K562 (cell line): ENCODE data around the gene TMA7B. TPM values are rescaled to one million over a fixed set of nuclear protein-coding genes. Genes with fewer than 3 reads are reported as not detected.
A peak's percentile ranks its signal among the peaks of the same experiment; 100 is the strongest.

Source experiments
- ATAC-seq: fragments of 200-7000 bp; cut with Tn5 transposase; 3 replicates; pipeline ENCODE4 v1.9.1; 2020; ENCODE audit warnings: moderate library complexity
- BruUV-seq: library from RNA; stranded (reverse); fragments of 400-500 nt; replicated peaks from 2 replicates; lab custom pipeline; 2021; lab: Mats Ljungman, UMichigan
- CTCF ChIA-PET: fragments of 300-600 bp; formaldehyde crosslinking; extraction: SDS; loops from one replicate; lab custom pipeline; 2021; ENCODE audit warnings: low intra/inter-chr PET ratio; lab: Yijun Ruan, JAX
- POLR2A ChIA-PET: fragments of 300-600, 350-650 bp; sonication (Branson Sonifier 250); formaldehyde crosslinking; extraction: SDS; loops from one replicate; lab custom pipeline; 2021; ENCODE audit warnings: antibody characterized with exemption, inconsistent platforms; lab: Yijun Ruan, JAX
- DNase-seq, 4 experiments: peaks; one replicate each; pipeline versions ENCODE4 v3.0.0 to v3.0.0-alpha.2; 2011 to 2018; ENCODE audit warnings: low spot score in 3 of 4, mixed read lengths in 3 of 4; ENCODE audit errors: extremely low read depth in 1 of 4
- FAIRE-seq: peaks from 2 replicates; lab custom pipeline; 2011; peaks lifted over from hg19 to GRCh38; lab: Jason Lieb, UNC
- H2AFZ ChIP-seq: 2 replicates; pipeline ENCODE4 v1.6.0; 2011; ENCODE audit warnings: low read depth, low read length, control low read depth, inconsistent platforms
- H3K27ac ChIP-seq: fragments of 200-600 bp; 3 replicates; pipeline ENCODE4 v1.8.0; 2011; ENCODE audit warnings: low read depth, mild to moderate bottlenecking, control low read depth, inconsistent platforms, low read length, moderate library complexity, mixed read lengths; ENCODE audit errors: extremely low read depth
- H3K27me3 ChIP-seq, 2 experiments: fragments of 300-600 bp in 1 of 2; 2 replicates in 1 of 2; 3 replicates in 1 of 2; pipeline versions ENCODE4 v1.6.0 to v1.8.0; 2011; ENCODE audit warnings: inconsistent platforms in 2 of 2, low read length in 2 of 2, mild to moderate bottlenecking in 1 of 2, mixed read lengths in 1 of 2, moderate library complexity in 1 of 2; ENCODE audit not compliant: control insufficient read depth in 2 of 2, insufficient read depth in 2 of 2
- H3K36me3 ChIP-seq: fragments of 300-600 bp; 3 replicates; pipeline ENCODE4 v1.8.0; 2011; ENCODE audit warnings: mild to moderate bottlenecking, low read length, inconsistent platforms; ENCODE audit not compliant: control insufficient read depth, insufficient read depth
- H3K4me1 ChIP-seq, 2 experiments: fragments of 200-600 bp in 1 of 2; replicated peaks in 1 of 2; 2 replicates in 1 of 2; 3 replicates in 1 of 2; pipeline versions ENCODE4 v1.5.1 to v1.8.0; 2011; ENCODE audit warnings: inconsistent platforms in 2 of 2, low read length in 2 of 2, mild to moderate bottlenecking in 1 of 2, mixed read lengths in 1 of 2, moderate library complexity in 1 of 2; ENCODE audit not compliant: control insufficient read depth in 2 of 2, insufficient read depth in 2 of 2
- H3K4me2 ChIP-seq: 2 replicates; pipeline ENCODE4 v1.6.1; 2011; ENCODE audit warnings: low read length, control low read depth, inconsistent platforms, mixed read lengths; ENCODE audit not compliant: insufficient read depth
- H3K4me3 ChIP-seq: fragments of 200-600 bp; sonication (generic), shearing (Covaris generic); 2 replicates; pipeline ENCODE4 v1.5.1; 2016; ENCODE audit warnings: control low read depth, inconsistent platforms
- H3K79me2 ChIP-seq: fragments of 200-600 bp; 3 replicates; pipeline ENCODE4 v1.8.0; 2011; ENCODE audit warnings: low read length, inconsistent platforms; ENCODE audit not compliant: control insufficient read depth, insufficient read depth
- H3K9ac ChIP-seq, 2 experiments: 2 replicates each; pipeline versions ENCODE4 v1.6.0 to v1.6.1; 2011; ENCODE audit warnings: low read depth in 2 of 2, low read length in 2 of 2, control low read depth in 1 of 2, inconsistent platforms in 1 of 2, mild to moderate bottlenecking in 1 of 2, mixed read lengths in 1 of 2; ENCODE audit not compliant: insufficient read depth in 1 of 2
- H3K9me1 ChIP-seq: one replicate; pipeline ENCODE4 v1.6.0; 2011; ENCODE audit warnings: inconsistent platforms, mild to moderate bottlenecking, low read length, moderate library complexity; ENCODE audit not compliant: control insufficient read depth, insufficient read depth
- H3K9me3 ChIP-seq: replicated peaks from 2 replicates; pipeline ENCODE4 v1.5.1; 2011; ENCODE audit warnings: low read depth, low read length, inconsistent platforms; ENCODE audit not compliant: control insufficient read depth, insufficient read depth
- H4K20me1 ChIP-seq: replicated peaks from 2 replicates; pipeline ENCODE4 v1.6.1; 2011; ENCODE audit warnings: low read length, inconsistent platforms, mixed read lengths; ENCODE audit not compliant: control insufficient read depth, insufficient read depth
- AFF4 ChIP-seq: sonication (generic); formaldehyde crosslinking; IDR thresholded peaks from 2 replicates; pipeline ENCODE4 v1.8.0; 2023; ENCODE audit warnings: mild to moderate bottlenecking, missing genetic modification reagents
- ATF7 ChIP-seq: fragments of 450-650 bp; IDR thresholded peaks from 2 replicates; pipeline ENCODE4 v1.7.1; 2014; ENCODE audit warnings: mild to moderate bottlenecking, moderate library complexity
- CEBPG ChIP-seq, 3 experiments: fragments of 200-800 bp in 1 of 3; sonication (Bioruptor generic) in 1 of 3; sonication (generic) in 1 of 3; formaldehyde crosslinking in 1 of 3; IDR thresholded peaks in 2 of 3; conservative IDR thresholded peaks in 1 of 3; 2 replicates each; pipeline versions ENCODE4 v1.6.1 to v1.8.0; 2016 to 2022; ENCODE audit warnings: missing compliant biosample characterization in 2 of 3, missing genetic modification characterization in 2 of 3, mild to moderate bottlenecking in 1 of 3, missing genetic modification reagents in 1 of 3
- CTBP1 ChIP-seq: fragments of 450-650 bp; IDR thresholded peaks from 2 replicates; pipeline ENCODE4 v1.6.1; 2016; ENCODE audit warnings: borderline replicate concordance
- L3MBTL2 ChIP-seq: fragments of 450-650 bp; IDR thresholded peaks from 2 replicates; pipeline ENCODE4 v1.6.1; 2016; ENCODE audit warnings: mild to moderate bottlenecking, moderate library complexity
- MCM3 ChIP-seq: fragments of 450-650 bp; IDR thresholded peaks from 2 replicates; pipeline ENCODE4 v1.6.1; 2016
- MYBL2 ChIP-seq, 2 experiments: fragments of 450-650 bp in 1 of 2; sonication (generic) in 1 of 2; formaldehyde crosslinking in 1 of 2; IDR thresholded peaks; 2 replicates each; pipeline versions ENCODE4 v1.6.1 to v1.8.1; 2017 to 2022; ENCODE audit warnings: borderline replicate concordance in 1 of 2, inconsistent platforms in 1 of 2, low read depth in 1 of 2, mild to moderate bottlenecking in 1 of 2, missing genetic modification reagents in 1 of 2, moderate library complexity in 1 of 2
- PRDM10 ChIP-seq: fragments of 450-650 bp; IDR thresholded peaks from 2 replicates; pipeline ENCODE4 v1.6.1; 2018; ENCODE audit not compliant: partially characterized antibody
- SMARCA4 ChIP-seq: fragments of 450-650 bp; IDR thresholded peaks from 2 replicates; pipeline ENCODE4 v1.6.1; 2016
- SREBF1 ChIP-seq: fragments of 150-350 bp; IDR thresholded peaks from 2 replicates; pipeline ENCODE4 v1.6.1; 2014; ENCODE audit warnings: antibody characterized with exemption, low read depth, low read length, borderline replicate concordance
- ZNF655 ChIP-seq: fragments of 250-450 bp; sonication (Bioruptor Pico); IDR thresholded peaks from 2 replicates; pipeline ENCODE4 v1.5.0; 2021
- WGBS: fragments of 100-300 bp; shearing (Covaris generic); methylation state at CpG from one replicate; pipeline ENCODE4 v1.1.6; 2016; ENCODE audit warnings: low coverage, mixed read lengths; ENCODE audit not compliant: insufficient coverage; ENCODE audit errors: missing lambda C conversion rate; 5-methylcytosine and 5-hydroxymethylcytosine counted together
- in situ Hi-C: fragments of 300-500 bp; cut with MboI; formaldehyde crosslinking; loops from 4 replicates; pipeline ENCODE4 v1.15.0; 2018; ENCODE audit warnings: inconsistent platforms, mixed read lengths
- intact Hi-C: fragments of 100-400 bp; cut with micrococcal nuclease; formaldehyde crosslinking; loops from 2 replicates; pipeline ENCODE4 v1.14.2; 2022
- polyA plus RNA-seq, 8 experiments: library from polyadenylated mRNA; depleted of rRNA in 4 of 8; stranded (reverse) in 5 of 8; unstranded in 3 of 8; fragments of >200 nt; fragmentation: Nextera tagmentation in 2 of 8; fragmentation: Illumina TruSeq in 1 of 8; extraction: Ambion mirVana in 2 of 8; extraction: Trizol in 1 of 8; gene quantifications; 2 replicates each; pipeline versions ENCODE4 v1.2.1 to v1.2.3, GENCODE V29; 2011 to 2014; ENCODE audit warnings: inconsistent platforms in 1 of 8, missing spikeins in 1 of 8
- total RNA-seq, 7 experiments: library from RNA; depleted of rRNA in 6 of 7; stranded (reverse); fragments of >200 nt in 6 of 7; fragmentation: Illumina TruSeq in 2 of 7; extraction: Trizol in 2 of 7; gene quantifications; 2 replicates each; pipeline versions ENCODE4 v1.2.1 to v1.2.3, GENCODE V29; 2011 to 2021; ENCODE audit warnings: low replicate concordance in 1 of 7

Gene TMA7B
- total and polyA plus RNA-seq, 9 of the 15 experiments (the other 6 are each of a cell fraction or from before 2014, with no cell fraction given): 5.6 to 14.2 (median 11.8) TPM

- POLR2A ChIA-PET: interaction anchor here (0.6 to 1.6 kb wide), 5 partner anchors 11 to 388 kb away, joined by 3 to 8 read pairs (median 3); no protein-coding TSS in a partner anchor
- TF ChIP-seq ATF7 (peak; percentile 59; the same call in 1 of the 2 replicates), ZNF655 (CRISPR knock-in tag) (no peak), AFF4 (CRISPR knock-in tag) (no peak), CTBP1 (0 out of 2 replicates have a peak, but pooled peaks have one; percentile 43), SREBF1 (no peak), CEBPG (CRISPR knock-in tag; IDR thresholded peaks at IDR 0.05) (no peak), CEBPG (tag; conservative IDR thresholded peaks at IDR 0.05 in 1 of 2, IDR thresholded peaks at IDR 0.05 in 1 of 2) (peak; percentile 21 to 30; a peak in 2 of 4 replicates), L3MBTL2 (no peak), MCM3 (no peak), MYBL2 (IDR thresholded peaks at IDR 0.05; ENCODE audit: low read depth) (no peak), MYBL2 (CRISPR knock-in tag; IDR thresholded peaks at IDR 0.05; ENCODE audit: borderline replicate concordance) (no peak), PRDM10 (peak; percentile 41), SMARCA4 (peak; percentile 14; the same call in 1 of the 2 replicates)
These were observed 41.8 kb downstream of the TMA7B start for GRCh38 chr22:40001800-40002577.

More at GRCh38 chr22:40001800-40002577, 41.8 kb downstream of the TMA7B start:
- Histone ChIP-seq H3K9ac (peak overlapping the region in 1 of 2 experiments; percentile 80; a peak in 1 of 4 replicates), H2AFZ (peak overlapping the region; percentile 17; the same call in 1 of the 2 replicates), H4K20me1 (no peaks in the 10 kb centered on the region; the same call in 1 of the 2 replicates), H3K4me2 (peak overlapping the region; percentile 14; the same call in 1 of the 2 replicates), H3K9me3 (no peaks in the 10 kb centered on the region), H3K79me2 (no peaks in the 10 kb centered on the region), H3K27ac (no peak overlapping the region), H3K27me3 (no peaks in the 10 kb centered on the region), H3K9me1 (no peaks in the 10 kb centered on the region), H3K36me3 (no peaks in the 10 kb centered on the region), H3K4me3 (no peak overlapping the region), H3K4me1 (peaks cover 42 to 52% of the 10 kb centered on the region in 2 experiments)
- peak in 3 of 4 experiments; percentile 16 to 62 (median 56) for DNase-seq
- peak; percentile 74 for FAIRE-seq
- BruUV-seq: no TSS peak
- in situ Hi-C loops (no loop called here), intact Hi-C loops (no loop called here)
- peak; percentile 62 for ATAC-seq
- WGBS: 35% methylated on average over 12 of the region's 14 CpGs
- CTCF ChIA-PET: no interaction called here
